Cardiac fibroblast (primary cell): ENCODE results near the gene ARHGAP24.
A peak's percentile ranks its signal among the peaks of the same experiment; 100 is the strongest.

Source experiments
- DNase-seq, 2 donors: peaks; one replicate each; pipeline versions ENCODE4 v3.0.0 to v3.0.0-alpha.2; 2010; ENCODE audit warnings: low read depth in 2 of 2
- H3K4me3 ChIP-seq, 2 donors: replicated peaks in 1 of 2; 1 replicate in 1 of 2; 2 replicates in 1 of 2; pipeline ENCODE4 v1.5.1; 2011; ENCODE audit warnings: low read depth in 2 of 2, low read length in 2 of 2, mild to moderate bottlenecking in 2 of 2, moderate library complexity in 1 of 2
- TF ChIP-seq, protein P1 (sequence below): IDR thresholded peaks from one replicate; pipeline ENCODE4 v1.5.1; 2011; ENCODE audit warnings: low read depth, mild to moderate bottlenecking, low read length, inconsistent platforms

ARHGAP24 gene

DNA sequence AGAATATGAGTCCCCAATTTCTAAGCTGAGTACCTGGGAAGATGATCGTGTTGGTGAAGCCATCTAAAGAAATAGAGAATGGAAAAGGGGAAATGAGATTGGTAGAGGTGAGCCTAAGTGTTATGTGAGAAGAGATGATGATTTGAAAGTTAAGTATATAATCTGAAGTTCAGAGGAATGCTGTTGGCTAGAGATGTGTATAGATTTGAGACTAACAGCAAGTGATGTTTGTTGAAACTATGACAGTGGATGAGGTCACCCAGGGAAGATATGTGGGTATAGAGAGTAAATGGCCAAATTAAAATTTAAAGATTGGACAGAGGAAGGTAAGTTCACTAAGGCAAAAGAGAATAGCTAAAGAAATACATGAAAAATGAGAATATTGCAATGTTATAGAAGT lies 560.7 kb downstream of the ARHGAP24 start:
- no peak overlapping the region for H3K4me3 ChIP-seq
- TF ChIP-seq, protein P1, sequence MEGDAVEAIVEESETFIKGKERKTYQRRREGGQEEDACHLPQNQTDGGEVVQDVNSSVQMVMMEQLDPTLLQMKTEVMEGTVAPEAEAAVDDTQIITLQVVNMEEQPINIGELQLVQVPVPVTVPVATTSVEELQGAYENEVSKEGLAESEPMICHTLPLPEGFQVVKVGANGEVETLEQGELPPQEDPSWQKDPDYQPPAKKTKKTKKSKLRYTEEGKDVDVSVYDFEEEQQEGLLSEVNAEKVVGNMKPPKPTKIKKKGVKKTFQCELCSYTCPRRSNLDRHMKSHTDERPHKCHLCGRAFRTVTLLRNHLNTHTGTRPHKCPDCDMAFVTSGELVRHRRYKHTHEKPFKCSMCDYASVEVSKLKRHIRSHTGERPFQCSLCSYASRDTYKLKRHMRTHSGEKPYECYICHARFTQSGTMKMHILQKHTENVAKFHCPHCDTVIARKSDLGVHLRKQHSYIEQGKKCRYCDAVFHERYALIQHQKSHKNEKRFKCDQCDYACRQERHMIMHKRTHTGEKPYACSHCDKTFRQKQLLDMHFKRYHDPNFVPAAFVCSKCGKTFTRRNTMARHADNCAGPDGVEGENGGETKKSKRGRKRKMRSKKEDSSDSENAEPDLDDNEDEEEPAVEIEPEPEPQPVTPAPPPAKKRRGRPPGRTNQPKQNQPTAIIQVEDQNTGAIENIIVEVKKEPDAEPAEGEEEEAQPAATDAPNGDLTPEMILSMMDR = no peak
- DNase-seq = peak in 1 of 2 donors; percentile 60

DNA sequence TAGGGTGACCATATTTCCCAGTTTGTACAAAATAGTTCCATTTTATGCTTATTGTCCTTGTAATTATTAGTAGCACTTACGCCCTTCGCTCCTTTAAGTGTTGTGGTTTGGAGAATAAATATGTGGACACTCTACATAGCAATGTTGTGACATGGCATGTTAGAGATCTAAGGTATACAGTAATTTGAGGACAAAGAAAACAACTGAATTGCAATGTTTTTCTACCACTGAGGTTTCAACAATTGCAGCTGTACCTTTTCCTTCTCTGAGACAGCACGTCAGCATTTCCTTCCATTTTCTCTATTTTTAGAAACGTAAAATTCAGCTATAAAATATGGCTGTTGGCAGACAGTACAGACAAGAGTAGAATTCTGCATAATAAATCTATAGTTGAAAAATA lies 561.8 kb downstream of the ARHGAP24 start:
- peak; percentile 49 to 90 for DNase-seq

DNA sequence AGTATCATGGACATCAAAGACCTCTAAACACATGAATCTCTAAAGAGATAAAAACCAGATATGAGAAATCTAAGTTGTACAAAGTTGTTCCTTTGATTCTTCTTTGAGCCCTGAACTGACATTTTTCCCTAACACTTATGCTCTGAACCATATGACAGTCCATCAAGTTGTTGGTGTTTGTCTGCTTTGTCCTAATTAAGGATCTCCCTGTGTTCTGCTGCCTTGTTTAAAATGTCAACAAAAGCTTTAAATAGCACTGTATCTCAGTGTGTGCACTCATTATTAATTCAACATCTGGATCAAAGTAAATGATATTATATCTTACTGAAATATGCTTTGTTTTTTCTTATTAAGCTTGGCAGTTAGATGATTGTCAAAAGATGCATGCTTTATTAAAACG lies 563.1 kb downstream of the ARHGAP24 start:
- no peak for DNase-seq

More for the DNA sequence above, 561.8 kb downstream of the ARHGAP24 start:
- TF ChIP-seq, protein P1 = no peak
- H3K4me3 ChIP-seq = no peak overlapping the region

DNA sequence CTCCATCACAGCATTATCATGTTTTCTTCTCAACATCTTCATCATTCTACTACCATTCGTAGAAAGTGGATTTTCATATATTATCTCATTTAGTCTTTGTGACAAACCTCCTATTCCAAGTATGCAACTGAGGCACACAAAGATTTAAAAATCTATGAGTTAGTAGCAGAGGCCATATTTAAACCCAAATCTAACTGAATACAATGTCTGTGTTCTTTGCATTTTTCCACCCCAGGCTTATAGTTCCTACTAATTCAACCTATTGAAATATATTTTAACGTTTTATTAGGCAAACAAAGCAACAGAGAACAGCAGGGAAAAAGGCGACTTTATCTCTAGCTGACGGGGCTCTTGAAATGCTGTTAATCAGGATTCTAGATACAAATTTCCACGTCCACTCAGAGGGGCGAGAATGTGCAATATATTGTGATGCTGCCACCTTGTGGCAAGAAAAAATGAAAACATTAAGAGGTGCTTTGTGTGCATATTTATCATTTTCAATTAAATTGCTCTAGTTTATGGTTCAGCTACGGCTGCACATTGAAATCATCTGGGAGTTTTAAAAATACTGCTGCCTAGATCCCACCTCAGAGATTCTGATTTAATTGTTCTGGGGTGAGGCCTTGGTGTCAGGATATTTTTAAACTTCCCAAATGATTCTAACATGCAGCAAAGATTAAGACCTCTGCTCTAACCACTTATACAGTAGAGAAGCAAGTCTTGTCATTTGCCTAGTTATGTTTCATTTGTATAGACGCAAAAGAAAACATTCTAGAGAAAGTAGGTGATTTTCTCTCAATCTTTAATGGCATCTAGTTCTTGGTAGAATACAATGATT lies 569.0 kb downstream of the ARHGAP24 start:
- TF ChIP-seq, protein P1 = peak; percentile 40
- DNase-seq = peak; percentile 80 to 82
- H3K4me3 ChIP-seq = no peak overlapping the region

More for the DNA sequence above, 563.1 kb downstream of the ARHGAP24 start:
- H3K4me3 ChIP-seq = no peak overlapping the region
- TF ChIP-seq, protein P1 = no peak

DNA sequence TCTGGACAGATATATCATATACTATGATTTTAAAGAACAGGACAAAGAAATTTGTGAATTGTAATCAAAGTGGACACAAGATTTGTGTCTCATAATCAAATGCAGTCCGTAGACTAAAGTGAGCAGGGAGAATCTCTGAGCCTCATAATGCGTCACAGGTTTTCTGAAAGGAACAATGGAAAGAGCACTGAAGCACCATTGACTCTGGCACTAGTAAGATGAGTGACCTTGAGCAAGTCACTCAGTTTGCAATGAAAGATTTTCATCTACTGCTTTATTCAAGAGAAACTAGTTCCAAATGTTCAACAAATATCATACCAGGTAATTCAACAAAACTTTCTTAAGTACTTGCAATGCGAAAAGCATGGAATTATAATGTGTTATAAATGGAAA lies 569.6 kb downstream of the ARHGAP24 start:
- H3K4me3 ChIP-seq = no peak overlapping the region
- DNase-seq = no peak
- TF ChIP-seq, protein P1 = no peak

DNA sequence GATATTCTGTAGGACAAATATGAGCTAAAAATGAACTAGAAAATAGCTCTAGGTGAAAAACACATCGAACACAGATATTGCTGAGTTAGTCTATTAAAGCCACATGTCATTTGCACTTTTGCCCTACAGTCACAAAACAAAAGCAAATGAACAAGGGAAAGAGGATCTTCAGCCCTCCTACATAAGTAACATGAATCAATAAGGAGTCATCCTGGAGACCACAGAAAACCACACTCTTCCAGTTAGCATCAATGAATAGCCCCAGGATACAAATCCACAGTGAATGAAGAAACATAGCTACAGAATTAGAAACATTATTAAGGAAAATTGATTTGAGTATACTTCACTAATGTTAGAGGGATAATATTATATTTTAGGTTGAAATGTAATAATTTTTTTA lies 573.5 kb downstream of the ARHGAP24 start:
- H3K4me3 ChIP-seq = no peak overlapping the region
- DNase-seq = peak in 1 of 2 donors; percentile 33
- TF ChIP-seq, protein P1 = no peak

DNA sequence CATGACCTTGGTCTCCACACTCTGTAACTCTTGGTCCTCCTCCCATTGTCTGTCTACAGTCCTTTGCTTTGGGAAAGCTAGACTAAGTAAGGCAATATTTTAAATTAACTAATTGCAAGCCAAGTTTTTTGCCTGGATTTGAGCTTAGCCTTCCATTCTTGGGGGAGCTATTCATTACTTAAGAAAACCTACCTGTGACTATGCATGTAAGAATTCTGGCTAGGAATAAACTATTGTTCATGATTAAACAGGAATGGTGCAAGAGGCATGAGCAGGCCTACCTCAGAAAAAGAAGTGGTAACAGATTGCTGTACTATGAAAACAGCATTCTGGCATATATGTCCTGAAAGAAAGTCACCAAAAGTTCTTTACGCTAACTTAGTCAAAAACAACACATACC lies 575.5 kb downstream of the ARHGAP24 start:
- DNase-seq = peak in 1 of 2 donors; percentile 61
- TF ChIP-seq, protein P1 = no peak
- no peak overlapping the region for H3K4me3 ChIP-seq
